H1 (cell line): ENCODE data around the gene SEZ6L. TPM values are rescaled to one million over a fixed set of nuclear protein-coding genes. Genes with fewer than 3 reads are reported as not detected.

Source experiments
- CTCF ChIA-PET: fragments of 300-600 bp; sonication (Branson Sonifier 250); formaldehyde crosslinking; loops from one replicate; lab custom pipeline; 2021; ENCODE audit not compliant: partially characterized antibody; lab: Charles Lee
- POLR2A ChIA-PET: fragments of 300-600 bp; sonication (Branson Sonifier 250); formaldehyde crosslinking; loops from one replicate; lab custom pipeline; 2021; ENCODE audit warnings: inconsistent platforms; ENCODE audit not compliant: partially characterized antibody; lab: Charles Lee
- DNase-seq, 2 experiments: peaks; one replicate each; pipeline versions ENCODE4 v3.0.0 to v3.0.0-alpha.2; 2010 to 2022; ENCODE audit warnings: low spot score in 2 of 2, low read depth in 1 of 2, mixed read lengths in 1 of 2
- FAIRE-seq: peaks from 2 replicates; lab custom pipeline; 2011; peaks lifted over from hg19 to GRCh38; lab: Jason Lieb, UNC
- H2AFZ ChIP-seq: 2 replicates; pipeline ENCODE4 v1.8.1; 2012; ENCODE audit warnings: low read length, inconsistent platforms
- H2AK5ac ChIP-seq: 2 replicates; pipeline ENCODE4 v1.6.1; 2013; ENCODE audit warnings: low read depth, low read length
- H2BK120ac ChIP-seq: replicated peaks from 2 replicates; pipeline ENCODE3; 2013; ENCODE audit warnings: low read depth, low read length, inconsistent platforms
- H2BK12ac ChIP-seq: 2 replicates; pipeline ENCODE4 v1.6.1; 2013; ENCODE audit warnings: low read depth, low read length
- H2BK15ac ChIP-seq: 2 replicates; pipeline ENCODE4 v1.6.1; 2013; ENCODE audit warnings: low read length
- H2BK20ac ChIP-seq: 2 replicates; pipeline ENCODE4 v1.6.1; 2013; ENCODE audit warnings: low read length
- H2BK5ac ChIP-seq: 2 replicates; pipeline ENCODE4 v1.6.1; 2013; ENCODE audit warnings: low read depth, low read length
- H3K14ac ChIP-seq: 2 replicates; pipeline ENCODE4 v1.6.1; 2013; ENCODE audit warnings: inconsistent platforms; ENCODE audit not compliant: insufficient read length
- H3K18ac ChIP-seq: 2 replicates; pipeline ENCODE4 v1.6.1; 2013; ENCODE audit warnings: low read length; ENCODE audit errors: extremely low read depth
- H3K23ac ChIP-seq: 2 replicates; pipeline ENCODE4 v1.6.1; 2013; ENCODE audit warnings: inconsistent platforms; ENCODE audit not compliant: insufficient read length
- H3K23me2 ChIP-seq: 2 replicates; pipeline ENCODE4 v1.6.1; 2013; ENCODE audit warnings: low read depth, low read length
- H3K27ac ChIP-seq: 2 replicates; pipeline ENCODE4 v1.6.1; 2011; ENCODE audit warnings: low read depth, low read length, inconsistent platforms
- H3K27me3 ChIP-seq, 4 experiments: replicated peaks in 1 of 4; 1 replicate in 1 of 4; 2 replicates in 3 of 4; pipeline versions ENCODE4 v1.6.1 to v1.8.1; 2011 to 2013; ENCODE audit warnings: low read length in 3 of 4, mild to moderate bottlenecking in 3 of 4, inconsistent platforms in 2 of 4, mixed read lengths in 2 of 4, moderate library complexity in 1 of 4; ENCODE audit not compliant: control insufficient read depth in 3 of 4, insufficient read depth in 3 of 4; ENCODE audit errors: extremely low read depth in 1 of 4
- H3K36me3 ChIP-seq, 4 experiments: 2 replicates each; pipeline versions ENCODE4 v1.6.1 to v1.8.1; 2011 to 2013; ENCODE audit warnings: mild to moderate bottlenecking in 4 of 4, low read length in 3 of 4, moderate library complexity in 2 of 4, control low read depth in 1 of 4, inconsistent platforms in 1 of 4; ENCODE audit not compliant: insufficient read depth in 4 of 4, control insufficient read depth in 2 of 4
- H3K4ac ChIP-seq: replicated peaks from 2 replicates; pipeline ENCODE3; 2013; ENCODE audit warnings: low read length, low read depth, mixed read lengths, inconsistent platforms; ENCODE audit not compliant: insufficient read length
- H3K4me1 ChIP-seq, 4 experiments: replicated peaks in 1 of 4; 1 replicate in 1 of 4; 2 replicates in 3 of 4; pipeline versions ENCODE4 v1.6.1 to v1.8.1; 2011 to 2013; ENCODE audit warnings: low read length in 3 of 4, inconsistent platforms in 2 of 4, mixed read lengths in 1 of 4; ENCODE audit not compliant: insufficient read depth in 4 of 4, control insufficient read depth in 3 of 4
- H3K4me2 ChIP-seq, 2 experiments: 2 replicates each; pipeline versions ENCODE4 v1.6.1 to v1.8.1; 2011 to 2013; ENCODE audit warnings: low read depth in 2 of 2, low read length in 2 of 2, control low read depth in 1 of 2, inconsistent platforms in 1 of 2, mild to moderate bottlenecking in 1 of 2; ENCODE audit not compliant: insufficient read depth in 1 of 2
- H3K4me3 ChIP-seq, 4 experiments: fragments of 200-600, 300-600 bp in 1 of 4; sonication (generic), shearing (Covaris generic), sonication (Bioruptor Twin) in 1 of 4; 2 replicates each; pipeline versions ENCODE4 v1.5.1 to v1.8.1; 2011 to 2016; ENCODE audit warnings: low read length in 4 of 4, low read depth in 3 of 4, control low read depth in 2 of 4, inconsistent platforms in 2 of 4, mild to moderate bottlenecking in 2 of 4, mixed read lengths in 1 of 4, moderate library complexity in 1 of 4; ENCODE audit not compliant: insufficient read depth in 2 of 4; ENCODE audit errors: extremely low read depth in 1 of 4
- H3K56ac ChIP-seq: replicated peaks from 2 replicates; pipeline ENCODE3; 2013; ENCODE audit warnings: low read depth, mild to moderate bottlenecking, mixed read lengths, low read length, inconsistent platforms; ENCODE audit not compliant: insufficient read length
- H3K79me1 ChIP-seq: 2 replicates; pipeline ENCODE4 v1.6.1; 2013; ENCODE audit warnings: low read depth, low read length, control low read depth
- H3K79me2 ChIP-seq, 2 experiments: 2 replicates each; pipeline versions ENCODE4 v1.6.1 to v1.8.1; 2012 to 2013; ENCODE audit warnings: low read length in 2 of 2, mild to moderate bottlenecking in 2 of 2, inconsistent platforms in 1 of 2; ENCODE audit not compliant: insufficient read depth in 2 of 2, control insufficient read depth in 1 of 2
- H3K9ac ChIP-seq, 4 experiments: replicated peaks in 1 of 4; 1 replicate in 1 of 4; 2 replicates in 3 of 4; pipeline versions ENCODE4 v1.6.1 to v1.8.1; 2011 to 2013; ENCODE audit warnings: low read depth in 3 of 4, low read length in 3 of 4, control low read depth in 2 of 4, mild to moderate bottlenecking in 2 of 4, moderate library complexity in 2 of 4, inconsistent platforms in 1 of 4; ENCODE audit errors: extremely low read depth in 1 of 4
- H3K9me3 ChIP-seq, 2 experiments: 2 replicates each; pipeline versions ENCODE4 v1.6.1 to v1.8.1; 2012 to 2013; ENCODE audit warnings: mild to moderate bottlenecking in 2 of 2, moderate library complexity in 2 of 2, control low read depth in 1 of 2, inconsistent platforms in 1 of 2, low read depth in 1 of 2, low read length in 1 of 2, mixed read lengths in 1 of 2; ENCODE audit not compliant: insufficient read depth in 2 of 2
- H4K20me1 ChIP-seq, 2 experiments: replicated peaks in 1 of 2; 2 replicates each; pipeline versions ENCODE3 to v1.8.1; 2011 to 2013; ENCODE audit warnings: inconsistent platforms in 2 of 2, low read length in 2 of 2, mild to moderate bottlenecking in 1 of 2; ENCODE audit not compliant: insufficient read depth in 2 of 2, control insufficient read depth in 1 of 2
- H4K5ac ChIP-seq: 2 replicates; pipeline ENCODE4 v1.6.1; 2013; ENCODE audit warnings: low read length, low read depth, mixed read lengths, inconsistent platforms; ENCODE audit not compliant: insufficient read length
- H4K8ac ChIP-seq: 2 replicates; pipeline ENCODE4 v1.8.0; 2013; ENCODE audit warnings: mild to moderate bottlenecking, moderate library complexity, low read length, inconsistent platforms; ENCODE audit not compliant: insufficient read depth; ENCODE audit errors: extremely low read depth
- H4K91ac ChIP-seq: replicated peaks from 2 replicates; pipeline ENCODE3; 2013; ENCODE audit warnings: low read length, mixed read lengths, inconsistent platforms; ENCODE audit not compliant: insufficient read length
- CHD2 ChIP-seq: IDR thresholded peaks from 2 replicates; pipeline ENCODE4 v1.6.1; 2012; ENCODE audit warnings: low read length, improper control_type of control experiment
- HDAC2 ChIP-seq, 2 experiments: fragments of 300-600 bp in 1 of 2; sonication (generic) in 1 of 2; IDR thresholded peaks; 2 replicates each; pipeline ENCODE4 v1.6.1; 2011 to 2012; ENCODE audit warnings: low read depth in 2 of 2, low read length in 2 of 2, mild to moderate bottlenecking in 2 of 2, moderate library complexity in 2 of 2, borderline replicate concordance in 1 of 2, inconsistent platforms in 1 of 2
- KDM1A ChIP-seq: fragments of 200-600, 300-600 bp; sonication (generic); IDR thresholded peaks from 2 replicates; pipeline ENCODE4 v1.7.1; 2016; ENCODE audit warnings: mild to moderate bottlenecking, low read length, borderline replicate concordance
- SIN3A ChIP-seq, 2 experiments: IDR thresholded peaks in 1 of 2; conservative IDR thresholded peaks in 1 of 2; 2 replicates each; pipeline ENCODE4 v1.6.1; 2011 to 2012; ENCODE audit warnings: low read length in 2 of 2, improper control_type of control experiment in 1 of 2, low read depth in 1 of 2, mild to moderate bottlenecking in 1 of 2
- WGBS, 2 experiments: shearing (Covaris generic) in 1 of 2; methylation state at CpG; one replicate each; pipeline versions ENCODE4 v1.1.6 to v1.1.7; 2013 to 2015; ENCODE audit warnings: low lambda C conversion rate in 2 of 2, mixed read lengths in 2 of 2, inconsistent platforms in 1 of 2, low coverage in 1 of 2, missing lambda C conversion rate in 1 of 2; ENCODE audit not compliant: insufficient replicate concordance in 2 of 2, insufficient coverage in 1 of 2, insufficient read length in 1 of 2; ENCODE audit errors: extremely low coverage in 1 of 2, missing lambda C conversion rate in 1 of 2; 5-methylcytosine and 5-hydroxymethylcytosine counted together
- polyA plus RNA-seq, 7 experiments: library from polyadenylated mRNA; depleted of rRNA in 3 of 7; stranded (reverse) in 5 of 7; unstranded in 2 of 7; fragments of >200 nt in 5 of 7; fragments of 200-250 nt in 2 of 7; gene quantifications; 1 replicate in 5 of 7; 2 replicates in 1 of 7; 4 replicates in 1 of 7; pipeline versions ENCODE4 v1.2.1 to v1.2.3, GENCODE V29; 2011 to 2013; ENCODE audit warnings: missing spikeins in 2 of 7, mixed read lengths in 2 of 7
- total RNA-seq: library from RNA; stranded (reverse); fragmentation: NEBNext Ultra II Directional; extraction: Animal tissue kit (Norgen Biotek cat#: 25700); gene quantifications from 2 replicates; pipeline ENCODE4 v1.2.1, GENCODE V29; 2021

SEZ6L gene
- total and polyA plus RNA-seq, 2 of the 8 experiments (the other 6 are each of a cell fraction or from before 2014, with no cell fraction given): 0.06 to 0.33 TPM

- H2BK20ac ChIP-seq: no peak overlapping the region
- no peak overlapping the region; a peak in 1 of 4 replicates for H3K4me2 ChIP-seq
- no peaks in the 10 kb centered on the region for H4K20me1 ChIP-seq
- H3K27me3 ChIP-seq: no peaks in the 10 kb centered on the region; a peak in 2 of 7 replicates
- H3K18ac ChIP-seq: no peak overlapping the region
- 95% methylated on average over 4 of the region's 4 CpGs; no CpG with 5 or more reads in 1 of the 2 experiments for WGBS, 2 experiments
- H3K27ac ChIP-seq: no peak overlapping the region
- H3K79me1 ChIP-seq: no peaks in the 10 kb centered on the region
- H3K23me2 ChIP-seq: peaks cover 2% of the 10 kb centered on the region; the same call in 1 of the 2 replicates
- H3K79me2 ChIP-seq: no peaks in the 10 kb centered on the region
- H3K36me3 ChIP-seq: no peaks in the 10 kb centered on the region
- POLR2A ChIA-PET: no interaction called here
- no peak overlapping the region for H3K4ac ChIP-seq
- no peak overlapping the region for H2BK5ac ChIP-seq
- no peak overlapping the region for H4K8ac ChIP-seq
- no peak overlapping the region for H2AK5ac ChIP-seq
- H3K14ac ChIP-seq: no peak overlapping the region
- H2BK12ac ChIP-seq: no peak overlapping the region
- CTCF ChIA-PET: interaction anchor here (0.6 to 2.4 kb wide), 7 partner anchors 16 to 627 kb away, joined by 3 to 13 read pairs (median 4); no protein-coding TSS in a partner anchor
- no peak overlapping the region for H2BK15ac ChIP-seq
- H4K5ac ChIP-seq: no peak overlapping the region
- no peak overlapping the region for H4K91ac ChIP-seq
- FAIRE-seq (no peak), DNase-seq (no peak)
- no peak overlapping the region for H2AFZ ChIP-seq
- no peak overlapping the region for H3K23ac ChIP-seq
- no peak overlapping the region for H3K4me3 ChIP-seq
- TF ChIP-seq CHD2: no peak
- 0 out of 2 replicates have a peak, but pooled peaks have one; percentile 30 for TF ChIP-seq KDM1A
- TF ChIP-seq HDAC2 (IDR thresholded peaks at IDR 0.05; ENCODE audit: borderline replicate concordance in 1 of 2, low read depth in 2 of 2, low read length in 2 of 2): no peak
- TF ChIP-seq SIN3A (conservative IDR thresholded peaks at IDR 0.05 in 1 of 2, IDR thresholded peaks at IDR 0.05 in 1 of 2; ENCODE audit: low read depth in 1 of 2, low read length in 2 of 2): no peak
- no peak overlapping the region for H3K56ac ChIP-seq
- H2BK120ac ChIP-seq: no peak overlapping the region
- H3K9me3 ChIP-seq: no peaks in the 10 kb centered on the region
- H3K4me1 ChIP-seq: peaks cover 0 to 4% (median under 1%) of the 10 kb centered on the region in 4 experiments; a peak in 2 of 7 replicates
- no peak overlapping the region for H3K9ac ChIP-seq
These were observed 189.9 kb downstream of the SEZ6L start for GRCh38 chr22:26359156-26359555.
